Gastrocnemius medialis (tissue), 4 donors: ENCODE data around the gene COL10A1. TPM values are rescaled to one million over a fixed set of nuclear protein-coding genes. Genes with fewer than 3 reads are reported as not detected.

Experiments
- ATAC-seq, 2 donors: fragments of 150-250 bp; one replicate each; pipeline ENCODE4 v1.9.1; 2016
- DNase-seq, 2 donors: peaks; one replicate each; pipeline ENCODE4 v3.0.0-alpha.2; 2019
- H3K27ac ChIP-seq, 4 donors: fragments of 200-600 bp; sonication (generic); 1 replicate in 1 of 4; 2 replicates in 3 of 4; pipeline ENCODE4 v1.5.1; 2016 to 2018; ENCODE audit warnings: mild to moderate bottlenecking in 2 of 4, moderate library complexity in 1 of 4
- H3K27me3 ChIP-seq, 3 donors: fragments of 200-600 bp; sonication (generic) in 2 of 3; 1 replicate in 1 of 3; 2 replicates in 2 of 3; pipeline versions ENCODE4 v1.5.1 to v1.6.0; 2016 to 2019; ENCODE audit warnings: mild to moderate bottlenecking in 1 of 3, moderate library complexity in 1 of 3
- H3K36me3 ChIP-seq, 2 donors: fragments of 200-600 bp; sonication (generic) in 1 of 2; one replicate each; pipeline ENCODE4 v1.5.1; 2017 to 2018
- H3K4me1 ChIP-seq, 2 donors: fragments of 200-600 bp; sonication (generic) in 1 of 2; one replicate each; pipeline ENCODE4 v1.5.1; 2016 to 2017; ENCODE audit warnings: mild to moderate bottlenecking in 2 of 2
- H3K4me3 ChIP-seq, 4 donors: fragments of 200-600 bp; sonication (generic) in 3 of 4; 1 replicate in 1 of 4; 2 replicates in 3 of 4; pipeline ENCODE4 v1.5.1; 2016 to 2019; ENCODE audit warnings: mild to moderate bottlenecking in 2 of 4
- H3K9me3 ChIP-seq, 3 donors: fragments of 200-600 bp; sonication (generic) in 2 of 3; 1 replicate in 1 of 3; 2 replicates in 2 of 3; pipeline ENCODE4 v1.5.1; 2016 to 2019
- POLR2A ChIP-seq, 2 donors: fragments of 450-650 bp; IDR thresholded peaks; one replicate each; pipeline ENCODE4 v1.6.1; 2017; ENCODE audit warnings: antibody characterized with exemption in 2 of 2, mild to moderate bottlenecking in 2 of 2, moderate library complexity in 2 of 2
- in situ Hi-C, 4 donors: fragments of 200-750 bp; cut with MboI; loops; one replicate each; pipeline versions ENCODE4 v1.15.0 to v1.8.0; 2017; ENCODE audit warnings: low sequenced_read_pairs in 4 of 4
- intact Hi-C: fragments of 100-400 bp; cut with DNase I; formaldehyde crosslinking; loops from one replicate; pipeline ENCODE4 v1.15.1; 2023; ENCODE audit warnings: low total_unique reads
- total RNA-seq, 4 donors: library from RNA; depleted of rRNA; stranded (reverse); fragments of >200 nt; gene quantifications; one replicate each; pipeline versions ENCODE4 v1.1.0 to v1.2.3, GENCODE V29; 2016
- TF ChIP-seq, protein P1 (sequence below), 5 experiments: fragments of 450-650 bp in 3 of 5; fragments of 200-600 bp in 2 of 5; sonication (generic) in 2 of 5; IDR thresholded peaks in 4 of 5; conservative IDR thresholded peaks in 1 of 5; 1 replicate in 4 of 5; 2 replicates in 1 of 5; pipeline ENCODE4 v1.5.1; 2016 to 2019; ENCODE audit warnings: antibody characterized with exemption in 5 of 5, mild to moderate bottlenecking in 3 of 5, moderate library complexity in 3 of 5

COL10A1 gene
- total RNA-seq, 4 donors from 2014 or later, result not detected

DNA sequence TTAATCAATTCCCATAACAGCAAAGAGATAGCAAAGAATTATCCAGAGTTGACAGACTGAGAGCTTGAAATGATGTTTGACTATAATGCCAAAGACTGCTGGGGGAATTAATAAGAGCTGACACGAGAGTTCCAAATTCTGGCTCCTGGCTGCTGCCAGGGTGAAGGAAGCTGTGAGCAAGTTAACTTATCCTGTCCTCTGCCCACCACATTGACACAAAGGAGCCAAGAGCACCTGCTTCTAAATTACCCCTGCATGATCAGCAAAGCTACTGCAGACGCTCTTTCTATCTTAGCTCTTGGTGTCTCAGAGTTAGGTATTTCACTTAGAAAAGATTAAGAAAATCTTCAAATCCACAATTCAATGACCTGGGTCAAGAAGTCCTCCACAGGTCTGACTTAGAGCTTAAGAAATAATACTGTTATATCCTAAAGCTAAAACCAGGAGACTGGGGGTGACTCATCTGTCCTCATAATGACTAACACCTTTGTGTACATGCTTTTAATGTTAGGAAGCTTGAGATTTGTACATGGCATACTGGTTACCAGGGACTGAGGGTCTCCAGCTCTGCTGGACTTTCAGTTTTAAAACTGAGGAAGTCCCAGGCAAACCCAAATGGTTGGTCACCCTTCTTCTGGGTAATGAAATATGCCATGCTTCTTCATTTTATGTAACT is 52.0 kb downstream of the COL10A1 start:
- H3K4me3 ChIP-seq, result no peak overlapping the region
- in situ Hi-C loops, result no loop called here
- H3K4me1 ChIP-seq, result peaks cover 24 to 40% of the 10 kb centered on the region in 2 donors
- no peaks in the 10 kb centered on the region for H3K27me3 ChIP-seq
- DNase-seq, result no peak
- TF ChIP-seq, protein P1, sequence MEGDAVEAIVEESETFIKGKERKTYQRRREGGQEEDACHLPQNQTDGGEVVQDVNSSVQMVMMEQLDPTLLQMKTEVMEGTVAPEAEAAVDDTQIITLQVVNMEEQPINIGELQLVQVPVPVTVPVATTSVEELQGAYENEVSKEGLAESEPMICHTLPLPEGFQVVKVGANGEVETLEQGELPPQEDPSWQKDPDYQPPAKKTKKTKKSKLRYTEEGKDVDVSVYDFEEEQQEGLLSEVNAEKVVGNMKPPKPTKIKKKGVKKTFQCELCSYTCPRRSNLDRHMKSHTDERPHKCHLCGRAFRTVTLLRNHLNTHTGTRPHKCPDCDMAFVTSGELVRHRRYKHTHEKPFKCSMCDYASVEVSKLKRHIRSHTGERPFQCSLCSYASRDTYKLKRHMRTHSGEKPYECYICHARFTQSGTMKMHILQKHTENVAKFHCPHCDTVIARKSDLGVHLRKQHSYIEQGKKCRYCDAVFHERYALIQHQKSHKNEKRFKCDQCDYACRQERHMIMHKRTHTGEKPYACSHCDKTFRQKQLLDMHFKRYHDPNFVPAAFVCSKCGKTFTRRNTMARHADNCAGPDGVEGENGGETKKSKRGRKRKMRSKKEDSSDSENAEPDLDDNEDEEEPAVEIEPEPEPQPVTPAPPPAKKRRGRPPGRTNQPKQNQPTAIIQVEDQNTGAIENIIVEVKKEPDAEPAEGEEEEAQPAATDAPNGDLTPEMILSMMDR (IDR thresholded peaks at IDR 0.05 in 4 of 5, conservative IDR thresholded peaks at IDR 0.05 in 1 of 5), result no peak
- no peak for TF ChIP-seq POLR2A (IDR thresholded peaks at IDR 0.05)
- intact Hi-C loops, result no loop called here
- peak in 1 of 2 donors; percentile 73 for ATAC-seq
- no peaks in the 10 kb centered on the region for H3K36me3 ChIP-seq
- peak overlapping the region in 2 of 4 donors; percentile 72 to 73 for H3K27ac ChIP-seq
- H3K9me3 ChIP-seq, result no peaks in the 10 kb centered on the region

DNA sequence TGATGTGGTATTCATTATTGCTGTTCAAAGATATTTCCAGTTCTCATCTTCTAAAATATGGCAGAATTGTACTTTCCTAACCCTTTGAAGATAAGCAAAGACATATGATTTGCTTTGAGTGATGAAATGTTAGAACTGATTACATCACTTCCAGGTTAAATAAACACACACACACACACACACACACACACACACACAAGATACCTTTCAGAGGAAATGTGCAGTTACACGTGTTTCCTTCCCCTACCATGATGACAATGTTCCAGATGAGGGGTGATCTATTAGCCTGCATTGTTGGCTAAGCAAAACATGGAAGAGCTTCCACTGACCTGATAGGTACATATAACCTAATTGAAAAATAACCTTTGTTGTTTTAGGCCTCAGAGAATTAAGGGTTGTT is 53.6 kb downstream of the COL10A1 start:
- intact Hi-C loops, result no loop called here
- DNase-seq, result no peak

DNA sequence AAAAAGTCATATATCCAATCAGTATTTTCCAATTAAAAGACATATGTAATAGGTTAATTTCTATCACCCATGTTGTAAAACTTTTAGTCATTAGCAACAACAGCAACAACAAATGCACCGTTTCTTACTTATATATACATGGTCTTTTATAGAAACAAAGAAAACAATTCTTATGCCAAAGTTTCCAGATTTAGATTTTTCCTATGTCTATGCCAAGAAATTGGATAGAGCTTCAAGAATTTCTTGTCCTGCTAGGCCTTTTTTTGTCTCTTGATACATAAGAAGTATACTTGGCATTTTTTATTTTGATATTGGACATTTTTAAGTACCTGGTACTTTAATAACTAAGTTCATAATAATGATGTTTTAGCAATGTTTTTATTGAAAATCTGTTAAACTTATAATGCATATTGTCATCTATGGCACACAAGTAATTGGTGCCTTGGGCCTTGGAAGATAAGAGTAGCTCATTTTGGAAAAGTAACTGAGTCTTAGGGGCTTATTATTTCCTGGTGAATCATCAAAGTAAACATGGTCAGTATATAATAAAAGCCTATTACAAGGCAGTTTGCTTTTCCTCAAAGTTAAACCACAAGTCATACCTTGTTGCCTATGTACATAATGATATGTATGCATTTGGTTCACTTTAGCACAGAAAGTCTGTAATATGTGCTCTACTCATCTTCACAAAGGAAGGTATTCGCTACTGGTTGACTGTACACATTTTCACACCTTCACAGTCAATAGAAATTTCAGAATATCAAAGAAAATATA is 55.1 kb downstream of the COL10A1 start:
- DNase-seq (no peak), ATAC-seq (no peak)
- no peak for TF ChIP-seq POLR2A (IDR thresholded peaks at IDR 0.05)
- Histone ChIP-seq H3K27me3 (no peaks in the 10 kb centered on the region), H3K4me3 (no peak overlapping the region), H3K4me1 (peaks cover 24 to 44% of the 10 kb centered on the region in 2 donors), H3K27ac (no peak overlapping the region), H3K36me3 (no peaks in the 10 kb centered on the region), H3K9me3 (no peaks in the 10 kb centered on the region)
- intact Hi-C loops (no loop called here), in situ Hi-C loops (no loop called here)

More for the DNA sequence above, 53.6 kb downstream of the COL10A1 start:
- Histone ChIP-seq H3K36me3 (no peaks in the 10 kb centered on the region), H3K27ac (no peak overlapping the region), H3K27me3 (no peaks in the 10 kb centered on the region), H3K9me3 (no peaks in the 10 kb centered on the region), H3K4me1 (peaks cover 24 to 40% of the 10 kb centered on the region in 2 donors), H3K4me3 (no peak overlapping the region)
- TF ChIP-seq, protein P1 (IDR thresholded peaks at IDR 0.05 in 4 of 5, conservative IDR thresholded peaks at IDR 0.05 in 1 of 5), result no peak
- no peak for TF ChIP-seq POLR2A (IDR thresholded peaks at IDR 0.05)
- ATAC-seq, result no peak
- in situ Hi-C loops, result no loop called here

GRCh38 chr6:116070101-116070500 is 55.8 kb downstream of the COL10A1 start:
- no peaks in the 10 kb centered on the region for H3K27me3 ChIP-seq
- no peak for TF ChIP-seq POLR2A (IDR thresholded peaks at IDR 0.05)
- TF ChIP-seq, protein P1 (IDR thresholded peaks at IDR 0.05 in 4 of 5, conservative IDR thresholded peaks at IDR 0.05 in 1 of 5), result no peak
- peaks cover 21 to 41% of the 10 kb centered on the region in 2 donors for H3K4me1 ChIP-seq
- no peak overlapping the region for H3K4me3 ChIP-seq
- ATAC-seq, result no peak
- no peaks in the 10 kb centered on the region for H3K9me3 ChIP-seq
- no peak overlapping the region for H3K27ac ChIP-seq
- no peak for DNase-seq
- H3K36me3 ChIP-seq, result no peaks in the 10 kb centered on the region
- in situ Hi-C loops (no loop called here), intact Hi-C loops (no loop called here)

Other genes with a start within 250 kb of the COL10A1 start
- 1 to 10 TPM; 1.3 to 4.8 (median 1.7) TPM for gene FRK, start 65.2 kb downstream of the COL10A1 start, total RNA-seq
- gene NT5DC1, start 25.3 kb downstream of the COL10A1 start, total RNA-seq, result 10 to 100 TPM in 3 of 4 donors, 1 to 10 TPM in 1; 7.0 to 15.4 (median 12.0) TPM
- 1 to 10 TPM; 2.8 to 4.8 (median 3.8) TPM for gene TSPYL4, start 127.9 kb upstream of the COL10A1 start, total RNA-seq
- 100 to 1,000 TPM in 1 of 4 donors, 10 to 100 TPM in 3; 74.2 to 160 (median 81.2) TPM for gene TSPYL1, start 153.8 kb upstream of the COL10A1 start, total RNA-seq
- 10 to 100 TPM in 3 of 4 donors, 1 to 10 TPM in 1; 9.6 to 14.8 (median 11.8) TPM for gene DSE, start 244.8 kb upstream of the COL10A1 start, total RNA-seq